Measurements from ENCODE around the gene TOR1A. TPM values are rescaled to one million over a fixed set of nuclear protein-coding genes. Genes with fewer than 3 reads are reported as not detected.

Gene TOR1A
- polyA plus RNA-seq, 1 donor: 32.4 TPM

DNA sequence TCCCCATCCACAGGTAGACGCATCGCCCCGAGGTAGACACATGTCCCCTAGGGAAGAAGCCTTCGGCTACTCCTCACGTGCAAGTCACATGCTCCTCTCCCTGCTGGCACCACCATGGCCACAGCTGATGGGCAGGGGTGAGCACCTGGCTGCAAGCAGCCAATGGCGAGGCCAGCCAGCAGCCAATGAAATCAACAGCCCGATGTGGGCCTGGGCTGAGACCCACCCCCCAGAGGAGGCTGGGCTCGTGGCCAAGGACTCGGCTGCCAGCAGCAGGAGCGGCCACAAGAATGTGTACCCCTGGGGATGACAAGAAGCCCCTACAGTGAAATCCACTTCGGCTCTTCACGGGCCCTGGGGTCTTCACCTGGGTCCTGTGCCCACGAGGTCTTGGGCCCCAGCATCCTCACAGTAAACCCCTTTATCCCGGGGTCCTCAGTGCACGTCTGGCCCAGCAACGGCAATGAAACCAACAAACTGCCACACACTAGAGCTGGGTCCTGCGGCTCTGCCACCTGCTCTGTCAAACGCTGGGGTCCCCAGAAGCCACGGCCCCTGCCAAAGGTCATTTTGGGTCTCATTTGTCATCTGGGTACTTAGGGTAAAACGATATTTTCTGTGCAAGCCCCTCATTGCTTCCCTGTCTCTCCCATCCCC is 49.0 kb downstream of the TOR1A start:
- Histone ChIP-seq H3K9me3 (ENCODE audit: control insufficient read depth, low read depth, low read length) (no peaks in the 10 kb centered on the region), H3K36me3 (ENCODE audit: control insufficient read depth, insufficient read depth, low read length) (no peaks in the 10 kb centered on the region), H3K27ac (ENCODE audit: low read length) (no peak overlapping the region), H3K4me3 (ENCODE audit: low read length) (no peak overlapping the region), H3K27me3 (ENCODE audit: control insufficient read depth, insufficient read depth, low read length) (no peaks in the 10 kb centered on the region), H3K4me1 (ENCODE audit: control insufficient read depth, insufficient read depth, low read length) (peaks cover 12% of the 10 kb centered on the region)
- DNase-seq: no peak
- WGBS (ENCODE audit: insufficient coverage, low lambda C conversion rate): no CpG with 5 or more reads among the region's 20 CpGs

DNA sequence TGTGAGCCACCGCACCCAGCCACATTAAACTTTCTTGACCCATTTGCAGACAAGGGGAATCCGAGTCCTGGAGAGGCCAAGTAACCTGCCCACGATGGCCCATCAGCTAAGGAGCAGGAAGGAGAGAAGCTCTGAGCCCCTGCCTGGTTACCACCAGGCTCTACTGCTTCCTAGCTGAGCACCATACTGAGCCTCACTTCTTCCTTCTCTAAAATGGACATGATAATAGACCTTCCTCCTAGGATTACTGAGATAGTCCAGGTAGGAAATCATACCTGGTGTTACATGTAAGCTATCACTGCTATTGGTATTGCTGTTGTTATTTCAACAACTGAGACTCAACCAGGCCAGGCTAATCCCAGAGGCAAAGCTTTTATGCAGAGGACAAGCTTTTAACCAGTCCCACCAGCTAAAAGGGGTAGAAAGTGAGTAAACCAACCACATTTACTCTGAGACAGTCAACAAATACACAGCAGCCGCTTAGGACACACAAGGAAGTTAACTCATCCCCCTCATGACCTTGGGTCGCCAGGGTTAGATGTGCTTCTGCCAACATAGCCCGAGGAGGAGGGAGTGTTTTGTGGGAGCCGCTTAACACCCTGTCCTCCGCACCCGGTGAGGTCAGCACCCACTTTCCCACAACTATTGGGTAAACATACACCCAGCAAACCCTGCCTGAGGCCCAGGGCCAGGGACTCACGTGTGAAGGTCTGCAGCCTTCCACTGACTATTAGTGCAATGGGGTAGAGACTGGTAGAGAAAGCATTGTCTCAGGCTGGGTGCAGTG is 50.5 kb downstream of the TOR1A start:
- Histone ChIP-seq H3K4me3 (ENCODE audit: low read length) (no peak overlapping the region), H3K36me3 (ENCODE audit: control insufficient read depth, insufficient read depth, low read length) (no peaks in the 10 kb centered on the region), H3K27ac (ENCODE audit: low read length) (no peak overlapping the region), H3K27me3 (ENCODE audit: control insufficient read depth, insufficient read depth, low read length) (no peaks in the 10 kb centered on the region), H3K9me3 (ENCODE audit: control insufficient read depth, low read depth, low read length) (no peaks in the 10 kb centered on the region), H3K4me1 (ENCODE audit: control insufficient read depth, insufficient read depth, low read length) (peaks cover 12% of the 10 kb centered on the region)
- WGBS (ENCODE audit: insufficient coverage, low lambda C conversion rate): no CpG with 5 or more reads among the region's 10 CpGs
- DNase-seq: peak in 1 of 2 donors; percentile 30

DNA sequence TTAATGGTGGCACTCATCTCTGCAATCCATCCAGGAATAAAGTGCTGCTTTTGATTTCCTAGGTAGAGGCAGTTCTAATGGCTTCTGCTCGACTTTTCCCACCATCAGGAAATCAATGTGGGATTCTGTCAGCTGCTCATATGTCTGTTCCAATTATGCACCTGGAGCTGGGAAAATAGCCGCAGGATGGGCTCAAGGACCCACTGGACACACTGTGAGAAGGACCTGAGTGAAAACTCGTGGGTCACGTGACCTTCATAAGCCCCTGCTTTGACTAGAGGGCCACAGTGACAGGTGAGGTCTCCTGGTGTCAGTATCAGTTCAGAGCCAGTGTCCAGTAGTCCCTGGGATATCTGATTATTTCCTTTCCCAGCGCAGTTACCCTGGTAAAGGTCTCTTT is 53.2 kb downstream of the TOR1A start:
- DNase-seq: no peak
- Histone ChIP-seq H3K36me3 (ENCODE audit: control insufficient read depth, insufficient read depth, low read length) (no peaks in the 10 kb centered on the region), H3K27ac (ENCODE audit: low read length) (no peak overlapping the region), H3K4me3 (ENCODE audit: low read length) (no peak overlapping the region), H3K4me1 (ENCODE audit: control insufficient read depth, insufficient read depth, low read length) (peaks cover 11% of the 10 kb centered on the region), H3K9me3 (ENCODE audit: control insufficient read depth, low read depth, low read length) (no peaks in the 10 kb centered on the region), H3K27me3 (ENCODE audit: control insufficient read depth, insufficient read depth, low read length) (no peaks in the 10 kb centered on the region)
- WGBS (ENCODE audit: insufficient coverage, low lambda C conversion rate): no CpG with 5 or more reads among the region's 5 CpGs

GRCh38 chr9:129769669-129770068 is 54.3 kb downstream of the TOR1A start:
- H3K36me3 ChIP-seq (ENCODE audit: control insufficient read depth, insufficient read depth, low read length): no peaks in the 10 kb centered on the region
- no peak for DNase-seq
- H3K27ac ChIP-seq (ENCODE audit: low read length): no peak overlapping the region
- no peaks in the 10 kb centered on the region for H3K9me3 ChIP-seq (ENCODE audit: control insufficient read depth, low read depth, low read length)
- H3K4me1 ChIP-seq (ENCODE audit: control insufficient read depth, insufficient read depth, low read length): peaks cover 13% of the 10 kb centered on the region
- WGBS (ENCODE audit: insufficient coverage, low lambda C conversion rate): 80% methylated on average over 1 of the region's 5 CpGs
- H3K27me3 ChIP-seq (ENCODE audit: control insufficient read depth, insufficient read depth, low read length): no peaks in the 10 kb centered on the region
- H3K4me3 ChIP-seq (ENCODE audit: low read length): no peak overlapping the region

DNA sequence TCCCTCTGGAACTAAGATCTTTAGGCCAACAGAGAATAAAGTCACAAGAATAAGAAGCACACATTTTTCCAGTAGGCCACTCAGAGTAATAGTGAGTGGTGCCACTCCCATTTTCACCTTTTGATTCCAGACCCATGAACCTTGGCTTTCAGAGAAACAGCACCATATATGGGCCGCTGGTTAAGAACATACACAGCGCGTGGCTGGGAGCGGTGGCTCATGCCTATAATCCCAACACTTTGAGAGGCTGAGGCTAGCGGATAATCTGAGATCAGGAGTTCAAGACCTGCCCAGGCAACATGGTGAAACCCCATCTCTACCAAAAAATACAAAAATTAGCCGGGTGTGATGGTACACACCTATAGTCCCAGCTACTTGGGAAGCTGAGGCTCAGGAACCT is 55.5 kb downstream of the TOR1A start:
- DNase-seq: no peak
- Histone ChIP-seq H3K27me3 (ENCODE audit: control insufficient read depth, insufficient read depth, low read length) (no peaks in the 10 kb centered on the region), H3K4me3 (ENCODE audit: low read length) (no peak overlapping the region), H3K9me3 (ENCODE audit: control insufficient read depth, low read depth, low read length) (no peaks in the 10 kb centered on the region), H3K36me3 (ENCODE audit: control insufficient read depth, insufficient read depth, low read length) (no peaks in the 10 kb centered on the region), H3K27ac (ENCODE audit: low read length) (no peak overlapping the region), H3K4me1 (ENCODE audit: control insufficient read depth, insufficient read depth, low read length) (peaks cover 9% of the 10 kb centered on the region)
- WGBS (ENCODE audit: insufficient coverage, low lambda C conversion rate): no CpG with 5 or more reads among the region's 6 CpGs

GRCh38 chr9:129765764-129766317 is 58.1 kb downstream of the TOR1A start:
- peak in 1 of 2 donors; percentile 73 for DNase-seq

DNA sequence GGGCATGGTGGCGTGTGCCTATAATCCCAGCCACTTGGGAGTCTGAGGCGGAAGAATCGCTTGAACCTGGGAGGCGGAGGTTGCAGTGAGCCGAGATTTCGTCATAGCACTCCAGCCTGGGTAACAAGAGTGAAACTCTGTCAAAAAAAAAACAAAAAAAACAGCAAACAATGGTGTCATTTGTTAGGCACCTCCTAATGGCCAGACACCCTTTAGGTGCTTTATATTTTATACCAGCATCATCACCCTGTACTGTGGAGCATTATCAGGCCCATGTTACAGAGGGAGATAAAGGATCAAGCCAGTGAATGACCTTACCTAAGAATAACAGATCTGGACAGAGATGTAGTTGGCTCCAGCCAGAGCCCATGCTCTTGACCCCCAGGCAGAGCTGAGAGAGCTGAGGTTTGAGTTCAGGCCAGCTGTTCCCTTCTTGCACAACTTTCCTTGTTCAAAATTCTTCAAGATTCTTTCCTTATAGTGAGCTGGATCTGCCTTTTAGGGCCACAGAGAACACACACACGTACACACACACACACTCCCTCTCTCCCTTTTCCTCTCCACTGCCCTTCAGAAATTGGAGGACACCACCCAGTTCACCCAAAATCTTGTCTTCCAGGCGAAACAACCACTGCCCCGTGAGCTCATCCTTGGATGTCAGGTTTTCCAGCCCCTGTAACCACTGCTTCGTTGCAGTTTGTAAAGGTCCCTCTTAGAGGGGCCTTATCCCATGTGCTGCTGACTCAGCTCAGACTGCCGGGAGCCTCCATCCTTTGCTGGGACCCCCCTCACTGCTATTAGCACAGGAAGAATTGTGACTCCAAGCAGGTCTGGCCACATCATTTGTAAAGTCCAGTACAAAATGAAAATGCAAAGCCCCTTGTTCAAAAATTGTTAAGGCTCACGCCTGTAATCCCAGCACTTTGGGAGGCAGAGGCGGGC is 60.7 kb downstream of the TOR1A start:
- Histone ChIP-seq H3K36me3 (ENCODE audit: control insufficient read depth, insufficient read depth, low read length) (no peaks in the 10 kb centered on the region), H3K4me3 (ENCODE audit: low read length) (no peak overlapping the region), H3K9me3 (ENCODE audit: control insufficient read depth, low read depth, low read length) (no peaks in the 10 kb centered on the region), H3K4me1 (ENCODE audit: control insufficient read depth, insufficient read depth, low read length) (peaks cover 25% of the 10 kb centered on the region), H3K27me3 (ENCODE audit: control insufficient read depth, insufficient read depth, low read length) (no peaks in the 10 kb centered on the region), H3K27ac (ENCODE audit: low read length) (peak overlapping the region; percentile 86)
- WGBS (ENCODE audit: insufficient coverage, low lambda C conversion rate): no CpG with 5 or more reads among the region's 13 CpGs
- DNase-seq: no peak

More at GRCh38 chr9:129765764-129766317, 58.1 kb downstream of the TOR1A start:
- peaks cover 25% of the 10 kb centered on the region for H3K4me1 ChIP-seq (ENCODE audit: control insufficient read depth, insufficient read depth, low read length)
- H3K36me3 ChIP-seq (ENCODE audit: control insufficient read depth, insufficient read depth, low read length): no peaks in the 10 kb centered on the region
- 100% methylated on average over 1 of the region's 4 CpGs for WGBS (ENCODE audit: insufficient coverage, low lambda C conversion rate)
- H3K4me3 ChIP-seq (ENCODE audit: low read length): no peak overlapping the region
- no peaks in the 10 kb centered on the region for H3K27me3 ChIP-seq (ENCODE audit: control insufficient read depth, insufficient read depth, low read length)
- no peaks in the 10 kb centered on the region for H3K9me3 ChIP-seq (ENCODE audit: control insufficient read depth, low read depth, low read length)
- peak overlapping the region; percentile 24 for H3K27ac ChIP-seq (ENCODE audit: low read length)

Other genes starting within 250 kb of the TOR1A start
- gene C9orf50, start 203.0 kb downstream of the TOR1A start, polyA plus RNA-seq: 0.33 TPM
- gene NTMT1, start 198.0 kb downstream of the TOR1A start, polyA plus RNA-seq: 45.3 TPM
- gene ASB6, start 182.0 kb downstream of the TOR1A start, polyA plus RNA-seq: 14.8 TPM
- 1.6 TPM for gene PRRX2, start 158.5 kb downstream of the TOR1A start, polyA plus RNA-seq
- gene PTGES, start 71.1 kb downstream of the TOR1A start, polyA plus RNA-seq: 4.9 TPM
- 22.7 TPM for gene TOR1B, start 21.0 kb downstream of the TOR1A start, polyA plus RNA-seq
- gene C9orf78, start 11.1 kb upstream of the TOR1A start, polyA plus RNA-seq: 47.5 TPM
- gene USP20, start 11.3 kb upstream of the TOR1A start, polyA plus RNA-seq: 17.7 TPM
- 25.1 TPM for gene FNBP1, start 219.1 kb upstream of the TOR1A start, polyA plus RNA-seq
- gene GPR107, start 229.8 kb upstream of the TOR1A start, polyA plus RNA-seq: 32.3 TPM